A172 (cell line): ENCODE measurements around the gene VAMP3. TPM values are rescaled to one million over a fixed set of nuclear protein-coding genes. Genes with fewer than 3 reads are reported as not detected.

ENCODE experiments used
- DNase-seq: peaks from one replicate; pipeline ENCODE4 v3.0.0-alpha.2; 2015; ENCODE audit warnings: low spot score
- total RNA-seq: library from RNA; depleted of rRNA; stranded (reverse); fragments of >200 nt; shearing (Covaris generic); gene quantifications from 2 replicates; pipeline ENCODE4 v1.2.3, GENCODE V29; 2014; rRNA removed

The VAMP3 gene
- total RNA-seq, 1 experiment from 2014 or later, result 138 TPM

GRCh38 chr1:7813677-7814373, 42.7 kb downstream of the VAMP3 start:
- no peak for DNase-seq

DNA sequence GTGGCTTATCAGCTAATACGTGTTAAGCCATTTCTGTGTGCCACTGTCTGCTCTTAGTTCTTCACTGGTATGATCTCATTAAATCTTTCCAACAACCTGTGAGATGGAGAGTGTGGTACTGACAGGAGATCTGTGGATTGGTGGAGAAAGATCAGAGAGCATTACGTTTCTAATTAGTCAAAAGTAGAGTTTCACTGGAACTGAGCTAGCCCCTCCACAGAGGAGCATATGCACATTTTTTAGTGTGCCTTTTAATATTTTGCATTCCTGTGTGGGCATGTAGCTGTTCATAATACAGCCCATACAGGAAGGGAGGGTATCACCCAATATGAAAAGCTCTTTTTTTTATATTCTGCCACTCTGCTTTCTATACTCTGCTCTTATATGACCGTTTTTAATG, 50.2 kb downstream of the VAMP3 start:
- no peak for DNase-seq

- no peak for DNase-seq
These were observed 53.6 kb downstream of the VAMP3 start for GRCh38 chr1:7824701-7825100.

DNA sequence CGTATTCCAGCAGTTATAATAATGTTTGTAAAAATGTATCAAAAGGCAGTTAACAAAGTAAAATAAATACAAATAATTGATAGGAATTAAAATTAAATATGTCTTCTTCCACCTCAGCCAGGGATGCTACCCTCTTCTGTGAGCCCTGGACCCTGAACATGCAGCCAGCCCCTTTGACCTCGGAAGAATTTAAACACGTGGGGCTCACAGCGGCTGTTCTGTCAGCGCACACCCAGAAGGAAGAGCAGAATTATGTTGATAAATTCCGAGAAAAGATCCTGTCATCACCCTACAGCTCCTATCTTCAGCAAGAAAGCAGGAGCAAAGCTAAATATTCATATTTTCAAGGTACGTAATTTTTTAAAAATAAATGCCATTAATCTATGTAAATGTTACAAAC, 55.3 kb downstream of the VAMP3 start:
- no peak for DNase-seq

GRCh38 chr1:7827126-7827955, 56.2 kb downstream of the VAMP3 start:
- no peak for DNase-seq

Other genes with a start within 250 kb of the VAMP3 start
- gene PER3, start 13.0 kb downstream of the VAMP3 start, total RNA-seq, result 6.0 and 6.1 TPM in 2 replicates
- not detected in 2 replicates for gene UTS2, start 81.8 kb downstream of the VAMP3 start, total RNA-seq
- gene TNFRSF9, start 169.5 kb downstream of the VAMP3 start, total RNA-seq, result 0.95 and 2.2 TPM in 2 replicates
- gene PARK7, start 190.4 kb downstream of the VAMP3 start, total RNA-seq, result 242 and 359 TPM in 2 replicates